ENCODE results near the gene DBI. TPM values are rescaled to one million over a fixed set of nuclear protein-coding genes. Genes with fewer than 3 reads are reported as not detected.

The DBI gene
- total RNA-seq, 1 experiment from 2014 or later, result 129 TPM

DNA sequence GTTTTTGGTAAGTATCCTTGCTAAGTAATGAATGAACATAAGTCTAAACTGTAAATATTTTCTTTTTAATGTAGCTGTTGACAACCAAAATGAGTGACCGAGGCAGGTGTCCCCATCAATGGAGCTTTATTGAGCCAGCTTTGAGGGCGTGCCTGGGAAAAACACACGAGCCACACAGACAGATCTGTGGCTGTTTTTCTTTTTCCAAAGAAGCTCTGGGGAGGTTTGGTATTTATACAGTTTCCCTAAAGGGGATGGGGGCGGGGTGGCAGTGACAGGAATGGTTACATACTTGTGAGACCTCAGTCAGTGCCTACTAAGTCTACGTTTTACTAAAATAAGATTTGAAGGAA is 11.2 kb downstream of the DBI start:
- no peak overlapping the region for H3K9ac ChIP-seq (ENCODE audit: low read length)
- ChIA-PET CTCF (interaction anchor here (0.6 kb wide), 1 partner anchor 158 kb away, joined by 4 read pairs; no protein-coding TSS in a partner anchor), RAD21 (ENCODE audit: low non-redundant PET in 1 of 2, low total read pairs in 2 of 2, uncharacterized antibody in 2 of 2, unreplicated experiment in 2 of 2) (no interaction called here), POLR2A (interaction anchor here (1.2 kb wide), 1 partner anchor 11 kb away, joined by 6 read pairs; the partner anchor contains the start of genes C2orf76 and DBI)
- H3K4me3 ChIP-seq (replicated peaks in 1 of 2; ENCODE audit: low read depth in 1 of 2, low read length in 2 of 2), result no peak overlapping the region
- no TSS peak for BruUV-seq (replicated peaks)
- H3K36me3 ChIP-seq (ENCODE audit: control insufficient read depth in 1 of 2, insufficient read depth in 2 of 2, low read length in 2 of 2), result peaks cover 3 to 7% of the 10 kb centered on the region in 2 experiments; a peak in 2 of 4 replicates
- H3K79me2 ChIP-seq (ENCODE audit: insufficient read depth, low read length), result no peaks in the 10 kb centered on the region
- DNase-seq (ENCODE audit: low read depth, low spot score) (no peak), ATAC-seq (no peak)
- no peaks in the 10 kb centered on the region for H4K20me1 ChIP-seq (ENCODE audit: insufficient read depth)
- H3K4me2 ChIP-seq (ENCODE audit: low read length), result no peak overlapping the region
- no peaks in the 10 kb centered on the region for H3K9me3 ChIP-seq (ENCODE audit: control insufficient read depth in 1 of 2, insufficient read depth in 1 of 2, low read depth in 1 of 2, low read length in 2 of 2)
- TF ChIP-seq EZH2phosphoT487 (IDR thresholded peaks at IDR 0.05; ENCODE audit: borderline replicate concordance) (no peak), RAD21 (IDR thresholded peaks at IDR 0.05; ENCODE audit: low read depth) (no peak), SRF (IDR thresholded peaks at IDR 0.05; ENCODE audit: low read depth) (no peak), CBX3 (IDR thresholded peaks at IDR 0.05; ENCODE audit: low read depth) (no peak), SIN3A (IDR thresholded peaks at IDR 0.05; ENCODE audit: low read depth) (no peak), ELF1 (IDR thresholded peaks at IDR 0.05; ENCODE audit: borderline replicate concordance, low read depth) (no peak), TCF7L2 (IDR thresholded peaks at IDR 0.05; ENCODE audit: borderline replicate concordance, extremely low read depth, insufficient read depth, insufficient read length) (no peak), YY1 (IDR thresholded peaks at IDR 0.05; ENCODE audit: extremely low read depth, insufficient replicate concordance, low read depth, low read length) (no peak), POLR2AphosphoS5 (IDR thresholded peaks at IDR 0.05; ENCODE audit: low read depth, low read length) (no peak), CEBPB (IDR thresholded peaks at IDR 0.05; ENCODE audit: low read depth) (no peak), EGR1 (IDR thresholded peaks at IDR 0.05; ENCODE audit: low read depth) (no peak), FOSL1 (IDR thresholded peaks at IDR 0.05; ENCODE audit: low read depth) (no peak), ZNF274 (IDR thresholded peaks at IDR 0.05; ENCODE audit: low read depth, low read length) (no peak), ZBTB33 (IDR thresholded peaks at IDR 0.05; ENCODE audit: extremely low read depth, insufficient replicate concordance, low read length) (no peak)
- TF ChIP-seq, protein P1, sequence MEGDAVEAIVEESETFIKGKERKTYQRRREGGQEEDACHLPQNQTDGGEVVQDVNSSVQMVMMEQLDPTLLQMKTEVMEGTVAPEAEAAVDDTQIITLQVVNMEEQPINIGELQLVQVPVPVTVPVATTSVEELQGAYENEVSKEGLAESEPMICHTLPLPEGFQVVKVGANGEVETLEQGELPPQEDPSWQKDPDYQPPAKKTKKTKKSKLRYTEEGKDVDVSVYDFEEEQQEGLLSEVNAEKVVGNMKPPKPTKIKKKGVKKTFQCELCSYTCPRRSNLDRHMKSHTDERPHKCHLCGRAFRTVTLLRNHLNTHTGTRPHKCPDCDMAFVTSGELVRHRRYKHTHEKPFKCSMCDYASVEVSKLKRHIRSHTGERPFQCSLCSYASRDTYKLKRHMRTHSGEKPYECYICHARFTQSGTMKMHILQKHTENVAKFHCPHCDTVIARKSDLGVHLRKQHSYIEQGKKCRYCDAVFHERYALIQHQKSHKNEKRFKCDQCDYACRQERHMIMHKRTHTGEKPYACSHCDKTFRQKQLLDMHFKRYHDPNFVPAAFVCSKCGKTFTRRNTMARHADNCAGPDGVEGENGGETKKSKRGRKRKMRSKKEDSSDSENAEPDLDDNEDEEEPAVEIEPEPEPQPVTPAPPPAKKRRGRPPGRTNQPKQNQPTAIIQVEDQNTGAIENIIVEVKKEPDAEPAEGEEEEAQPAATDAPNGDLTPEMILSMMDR (IDR thresholded peaks at IDR 0.05 in 2 of 3, conservative IDR thresholded peaks at IDR 0.05 in 1 of 3; ENCODE audit: borderline replicate concordance in 1 of 3, insufficient read depth in 1 of 3, low read depth in 2 of 3, low read length in 2 of 3), result no peak
- no peaks in the 10 kb centered on the region for H3K9me2 ChIP-seq (ENCODE audit: insufficient read depth)
- H3K27me3 ChIP-seq (ENCODE audit: insufficient read depth, low read length), result no peaks in the 10 kb centered on the region
- H2AFZ ChIP-seq (ENCODE audit: low read depth, low read length, poor library complexity, severe bottlenecking), result no peak overlapping the region
- intact Hi-C loops (cut with micrococcal nuclease), result no loop called here
- no peak overlapping the region for H3K27ac ChIP-seq (ENCODE audit: low read depth, low read length)
- H3K4me1 ChIP-seq (ENCODE audit: control insufficient read depth in 1 of 2, insufficient read depth in 2 of 2, low read length in 2 of 2), result no peaks in the 10 kb centered on the region

Measured in HCT116 (cell line).